Stimulated activated CD8-positive, alpha-beta memory T cell treated with anti-CD3 and anti-CD28 coated beads, Interleukin-15, amount 100 ng/mL, for 1 hour (primary cell): ENCODE measurements around the gene ANKH.

Experiments
- DNase-seq: peaks from one replicate; pipeline ENCODE4 v3.0.0-alpha.2; 2020; ENCODE audit warnings: low read depth

ANKH gene

GRCh38 chr5:14684757-14685156, 186.8 kb downstream of the ANKH start:
- no peak for DNase-seq

GRCh38 chr5:14683906-14684455, 187.6 kb downstream of the ANKH start:
- no peak for DNase-seq

- DNase-seq = no peak
Observed at GRCh38 chr5:14681236-14681752, 190.3 kb downstream of the ANKH start.

- no peak for DNase-seq
Observed at GRCh38 chr5:14679595-14679994, 192.0 kb downstream of the ANKH start.

GRCh38 chr5:14678773-14679334, 192.7 kb downstream of the ANKH start:
- DNase-seq = no peak

- no peak for DNase-seq
Observed at GRCh38 chr5:14676320-14676719, 195.3 kb downstream of the ANKH start.

GRCh38 chr5:14675865-14676300, 195.7 kb downstream of the ANKH start:
- no peak for DNase-seq

GRCh38 chr5:14674983-14675854, 196.4 kb downstream of the ANKH start:
- no peak for DNase-seq

GRCh38 chr5:14673443-14673842, 198.1 kb downstream of the ANKH start:
- no peak for DNase-seq

GRCh38 chr5:14672484-14673394, 198.8 kb downstream of the ANKH start:
- DNase-seq = no peak

GRCh38 chr5:14672082-14672481, 199.5 kb downstream of the ANKH start:
- DNase-seq = no peak

GRCh38 chr5:14671414-14671813, 200.2 kb downstream of the ANKH start:
- no peak for DNase-seq

GRCh38 chr5:14669975-14670374, 201.6 kb downstream of the ANKH start:
- DNase-seq = no peak

GRCh38 chr5:14669415-14669814, 202.2 kb downstream of the ANKH start:
- no peak for DNase-seq

- no peak for DNase-seq
Observed at GRCh38 chr5:14668181-14668591, 203.4 kb downstream of the ANKH start.

- DNase-seq = no peak
Observed at GRCh38 chr5:14667770-14668169, 203.8 kb downstream of the ANKH start.

- DNase-seq = no peak
Observed at GRCh38 chr5:14667290-14667689, 204.3 kb downstream of the ANKH start.

- DNase-seq = no peak
Observed at GRCh38 chr5:14666357-14666756, 205.2 kb downstream of the ANKH start.

GRCh38 chr5:14665949-14666348, 205.6 kb downstream of the ANKH start:
- DNase-seq = no peak

GRCh38 chr5:14665101-14665822, 206.3 kb downstream of the ANKH start:
- DNase-seq = no peak
